ENCODE data around the gene ARID1B.

The ARID1B gene

GRCh38 chr6:156795825-156796224 lies 18.6 kb downstream of the ARID1B start:
- no peak overlapping the region for H3K27ac ChIP-seq (ENCODE audit: low read depth, low read length)
- 87% methylated on average over 9 of the region's 9 CpGs for WGBS
- no peak overlapping the region for H3K4me3 ChIP-seq (ENCODE audit: low read length)
- H3K4me1 ChIP-seq (ENCODE audit: insufficient read depth, low read length): peaks cover 42% of the 10 kb centered on the region
- H3K9me3 ChIP-seq (ENCODE audit: insufficient read depth, low read depth, low read length): no peaks in the 10 kb centered on the region
- H3K36me3 ChIP-seq (ENCODE audit: insufficient read depth, low read length): no peaks in the 10 kb centered on the region
- H3K27me3 ChIP-seq (ENCODE audit: insufficient read depth, low read length): no peaks in the 10 kb centered on the region
- H3K9ac ChIP-seq (ENCODE audit: low read depth, low read length): no peak overlapping the region

DNA sequence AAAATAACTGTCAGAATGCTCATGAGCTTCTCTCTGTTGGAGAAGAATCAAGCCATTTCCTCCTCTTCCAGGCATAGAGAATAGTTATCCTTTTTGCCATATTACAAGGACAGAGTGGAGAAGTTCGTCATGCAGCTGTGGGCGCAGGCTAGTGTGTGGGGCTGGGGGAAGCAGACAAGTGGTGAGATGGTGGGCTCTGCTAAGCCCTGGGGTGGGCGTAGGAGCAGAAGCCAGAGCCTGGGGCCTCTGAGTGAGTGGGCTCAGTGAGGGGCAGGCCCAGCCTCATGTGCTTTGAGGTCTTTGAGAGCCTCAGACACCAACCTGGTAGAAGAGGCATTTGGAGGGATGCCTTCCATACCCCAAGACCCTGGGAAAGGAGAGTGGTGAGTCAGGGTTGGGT lies 19.4 kb downstream of the ARID1B start:
- peaks cover 34% of the 10 kb centered on the region for H3K4me1 ChIP-seq (ENCODE audit: insufficient read depth, low read length)
- no peaks in the 10 kb centered on the region for H3K36me3 ChIP-seq (ENCODE audit: insufficient read depth, low read length)
- no peak overlapping the region for H3K4me3 ChIP-seq (ENCODE audit: low read length)
- 92% methylated on average over 3 of the region's 3 CpGs for WGBS
- no peaks in the 10 kb centered on the region for H3K27me3 ChIP-seq (ENCODE audit: insufficient read depth, low read length)
- no peaks in the 10 kb centered on the region for H3K9me3 ChIP-seq (ENCODE audit: insufficient read depth, low read depth, low read length)
- no peak overlapping the region for H3K9ac ChIP-seq (ENCODE audit: low read depth, low read length)
- no peak overlapping the region for H3K27ac ChIP-seq (ENCODE audit: low read depth, low read length)

DNA sequence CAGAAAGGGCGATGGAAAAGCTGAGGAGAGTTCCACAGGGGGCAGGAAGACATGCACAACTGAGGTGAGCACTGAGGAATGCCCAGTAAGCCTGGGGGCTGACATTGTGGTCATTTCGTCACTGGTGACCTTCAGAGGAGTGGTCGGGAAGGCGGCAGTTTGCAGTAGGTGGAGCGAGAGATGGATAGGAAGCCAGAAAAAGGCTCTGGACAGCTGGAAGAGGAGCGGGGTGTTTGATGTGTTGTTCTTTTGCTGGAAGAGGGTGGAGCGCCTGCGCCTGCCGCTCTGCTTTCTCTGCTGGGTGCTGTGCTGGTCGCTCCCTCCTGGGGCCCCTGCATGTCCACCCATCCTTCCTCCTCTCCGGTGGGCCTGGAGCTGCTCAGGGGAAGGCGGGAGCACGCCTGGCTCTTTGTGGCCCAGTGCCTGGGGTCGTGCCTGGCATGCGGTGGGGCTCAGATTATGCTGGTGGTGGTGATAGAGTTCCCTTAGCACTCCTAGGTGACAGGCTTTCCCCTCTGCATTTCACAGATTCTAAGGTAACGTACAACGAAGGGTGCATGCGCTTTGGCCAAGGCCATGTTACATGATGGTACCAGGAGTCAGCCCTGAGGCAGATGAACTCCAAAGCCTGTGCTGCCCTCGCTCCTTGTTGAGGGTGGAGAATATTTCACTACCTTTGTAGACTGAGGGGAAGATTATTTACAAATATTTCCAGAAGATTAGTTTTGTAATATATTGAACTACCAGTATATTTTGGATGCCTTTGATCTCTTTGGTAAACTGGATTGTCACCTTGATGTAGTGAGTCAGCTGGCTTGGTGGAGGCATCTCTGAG lies 20.9 kb downstream of the ARID1B start:
- Histone ChIP-seq H3K9ac (ENCODE audit: low read depth, low read length) (no peak overlapping the region), H3K9me3 (ENCODE audit: insufficient read depth, low read depth, low read length) (no peaks in the 10 kb centered on the region), H3K27ac (ENCODE audit: low read depth, low read length) (no peak overlapping the region), H3K36me3 (ENCODE audit: insufficient read depth, low read length) (no peaks in the 10 kb centered on the region), H3K27me3 (ENCODE audit: insufficient read depth, low read length) (no peaks in the 10 kb centered on the region), H3K4me1 (ENCODE audit: insufficient read depth, low read length) (peaks cover 23% of the 10 kb centered on the region), H3K4me3 (ENCODE audit: low read length) (no peak overlapping the region)
- WGBS: 92% methylated on average over 19 of the region's 19 CpGs

DNA sequence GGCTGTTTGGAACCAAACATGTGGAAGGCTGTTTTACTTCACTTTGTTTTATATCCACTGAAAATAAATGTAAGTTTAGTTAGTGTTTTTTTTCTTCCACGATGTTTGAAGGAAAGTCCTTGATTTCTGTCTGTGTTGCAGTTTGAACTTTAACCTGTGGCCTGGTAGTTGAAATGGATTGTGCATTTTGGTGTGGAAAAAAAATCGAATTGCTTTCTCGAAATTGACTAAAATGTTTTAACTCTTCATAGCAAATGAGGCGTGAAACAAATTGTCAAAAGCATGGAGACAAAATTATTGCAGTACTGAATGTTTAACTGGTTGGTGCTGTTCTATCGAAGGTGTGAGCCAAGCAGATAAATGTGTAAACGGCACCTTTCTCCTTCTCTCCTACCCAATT lies 24.5 kb downstream of the ARID1B start:
- H3K9ac ChIP-seq (ENCODE audit: low read depth, low read length): no peak overlapping the region
- WGBS: 93% methylated on average over 6 of the region's 6 CpGs

GRCh38 chr6:156803353-156803752 lies 26.2 kb downstream of the ARID1B start:
- WGBS: 94% methylated on average over 2 of the region's 2 CpGs
- Histone ChIP-seq H3K27me3 (ENCODE audit: insufficient read depth, low read length) (no peaks in the 10 kb centered on the region), H3K9ac (ENCODE audit: low read depth, low read length) (no peak overlapping the region), H3K4me1 (ENCODE audit: insufficient read depth, low read length) (peaks cover 14% of the 10 kb centered on the region), H3K9me3 (ENCODE audit: insufficient read depth, low read depth, low read length) (no peaks in the 10 kb centered on the region), H3K27ac (ENCODE audit: low read depth, low read length) (no peak overlapping the region), H3K4me3 (ENCODE audit: low read length) (no peak overlapping the region), H3K36me3 (ENCODE audit: insufficient read depth, low read length) (no peaks in the 10 kb centered on the region)

More for the DNA sequence above, 24.5 kb downstream of the ARID1B start:
- peaks cover 6% of the 10 kb centered on the region; the same call in 1 of the 2 replicates for H3K4me1 ChIP-seq (ENCODE audit: insufficient read depth, low read length)
- no peak overlapping the region for H3K4me3 ChIP-seq (ENCODE audit: low read length)
- no peaks in the 10 kb centered on the region for H3K9me3 ChIP-seq (ENCODE audit: insufficient read depth, low read depth, low read length)
- H3K27me3 ChIP-seq (ENCODE audit: insufficient read depth, low read length): no peaks in the 10 kb centered on the region
- H3K27ac ChIP-seq (ENCODE audit: low read depth, low read length): no peak overlapping the region
- H3K36me3 ChIP-seq (ENCODE audit: insufficient read depth, low read length): no peaks in the 10 kb centered on the region

DNA sequence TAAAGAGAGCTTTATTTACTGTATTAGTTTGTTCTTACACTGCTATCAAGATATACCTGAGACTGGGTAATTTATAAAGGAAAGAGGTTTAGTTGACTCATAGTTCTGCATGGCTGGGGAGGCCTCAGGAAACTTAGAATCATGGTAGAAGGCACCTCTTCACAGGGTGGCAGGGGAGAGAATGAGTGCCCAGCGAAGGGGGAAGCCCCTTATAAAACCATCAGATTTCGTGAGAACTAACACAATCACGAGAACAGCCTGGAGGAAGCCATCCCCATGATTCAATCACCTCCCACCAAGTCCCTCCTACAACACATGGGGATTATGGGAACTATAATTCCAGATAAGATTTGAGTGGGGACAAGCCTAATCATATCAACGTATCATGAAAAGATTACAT lies 27.2 kb downstream of the ARID1B start:
- no peak overlapping the region for H3K9ac ChIP-seq (ENCODE audit: low read depth, low read length)
- no peak overlapping the region for H3K4me3 ChIP-seq (ENCODE audit: low read length)
- no peaks in the 10 kb centered on the region for H3K27me3 ChIP-seq (ENCODE audit: insufficient read depth, low read length)
- H3K36me3 ChIP-seq (ENCODE audit: insufficient read depth, low read length): no peaks in the 10 kb centered on the region
- WGBS: 93% methylated on average over 3 of the region's 4 CpGs
- no peaks in the 10 kb centered on the region for H3K9me3 ChIP-seq (ENCODE audit: insufficient read depth, low read depth, low read length)
- H3K4me1 ChIP-seq (ENCODE audit: insufficient read depth, low read length): peaks cover 25% of the 10 kb centered on the region
- H3K27ac ChIP-seq (ENCODE audit: low read depth, low read length): no peak overlapping the region

- Histone ChIP-seq H3K27me3 (ENCODE audit: insufficient read depth, low read length) (no peaks in the 10 kb centered on the region), H3K9ac (ENCODE audit: low read depth, low read length) (no peak overlapping the region), H3K4me3 (ENCODE audit: low read length) (no peak overlapping the region), H3K27ac (ENCODE audit: low read depth, low read length) (no peak overlapping the region), H3K36me3 (ENCODE audit: insufficient read depth, low read length) (no peaks in the 10 kb centered on the region), H3K9me3 (ENCODE audit: insufficient read depth, low read depth, low read length) (no peaks in the 10 kb centered on the region), H3K4me1 (ENCODE audit: insufficient read depth, low read length) (peaks cover 30% of the 10 kb centered on the region)
- WGBS: 93% methylated on average over 2 of the region's 4 CpGs
These were observed 29.0 kb downstream of the ARID1B start for GRCh38 chr6:156806155-156806554.

DNA sequence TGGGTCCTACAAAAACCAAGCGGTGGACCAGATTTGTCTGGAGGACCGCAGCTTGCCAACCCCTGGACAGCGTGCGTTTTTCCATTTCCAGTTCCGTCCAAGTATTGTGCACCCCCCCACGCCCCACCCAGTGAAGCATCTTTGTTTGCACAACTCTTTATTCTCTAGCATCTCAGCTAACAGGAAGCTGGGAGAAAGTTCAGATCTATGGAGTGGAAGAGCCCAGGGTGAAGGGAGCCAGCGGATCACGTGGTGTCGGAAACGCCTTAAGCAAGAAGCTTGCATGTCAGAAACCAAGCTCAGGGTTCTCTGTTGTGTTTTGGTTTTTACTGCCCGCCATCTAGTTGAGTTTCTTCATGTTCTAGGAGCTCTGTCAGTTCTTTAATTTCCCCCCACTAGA lies 29.9 kb downstream of the ARID1B start:
- H3K4me3 ChIP-seq (ENCODE audit: low read length): no peak overlapping the region
- H3K27me3 ChIP-seq (ENCODE audit: insufficient read depth, low read length): no peaks in the 10 kb centered on the region
- no peak overlapping the region for H3K9ac ChIP-seq (ENCODE audit: low read depth, low read length)
- WGBS: 84% methylated on average over 10 of the region's 11 CpGs
- peaks cover 30% of the 10 kb centered on the region for H3K4me1 ChIP-seq (ENCODE audit: insufficient read depth, low read length)
- no peaks in the 10 kb centered on the region for H3K36me3 ChIP-seq (ENCODE audit: insufficient read depth, low read length)
- no peak overlapping the region for H3K27ac ChIP-seq (ENCODE audit: low read depth, low read length)
- no peaks in the 10 kb centered on the region for H3K9me3 ChIP-seq (ENCODE audit: insufficient read depth, low read depth, low read length)

DNA sequence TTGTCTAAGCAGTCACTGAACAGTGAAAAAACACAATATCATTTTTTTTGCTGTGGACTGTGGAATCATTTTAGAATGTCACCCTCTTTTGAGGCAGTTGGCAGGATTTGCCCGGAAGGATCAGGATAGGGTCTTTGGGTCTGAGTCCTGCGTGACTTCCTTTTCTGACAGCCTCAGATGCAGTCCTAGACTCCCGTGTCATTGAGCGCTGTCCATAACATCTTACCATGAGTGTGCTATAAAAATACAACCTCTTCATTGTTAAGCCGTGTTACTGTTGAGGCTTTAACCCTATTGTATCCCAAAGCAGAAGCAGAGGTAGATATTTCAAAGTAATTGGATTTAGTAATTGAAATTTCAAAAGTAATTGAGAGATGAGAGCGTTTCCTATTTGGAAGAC lies 30.6 kb downstream of the ARID1B start:
- H3K36me3 ChIP-seq (ENCODE audit: insufficient read depth, low read length): no peaks in the 10 kb centered on the region
- no peak overlapping the region for H3K27ac ChIP-seq (ENCODE audit: low read depth, low read length)
- H3K9me3 ChIP-seq (ENCODE audit: insufficient read depth, low read depth, low read length): no peaks in the 10 kb centered on the region
- 89% methylated on average over 6 of the region's 6 CpGs for WGBS
- H3K9ac ChIP-seq (ENCODE audit: low read depth, low read length): no peak overlapping the region
- peaks cover 30% of the 10 kb centered on the region for H3K4me1 ChIP-seq (ENCODE audit: insufficient read depth, low read length)
- H3K4me3 ChIP-seq (ENCODE audit: low read length): no peak overlapping the region
- no peaks in the 10 kb centered on the region for H3K27me3 ChIP-seq (ENCODE audit: insufficient read depth, low read length)

GRCh38 chr6:156808287-156808686 lies 31.1 kb downstream of the ARID1B start:
- H3K9ac ChIP-seq (ENCODE audit: low read depth, low read length): no peak overlapping the region

DNA sequence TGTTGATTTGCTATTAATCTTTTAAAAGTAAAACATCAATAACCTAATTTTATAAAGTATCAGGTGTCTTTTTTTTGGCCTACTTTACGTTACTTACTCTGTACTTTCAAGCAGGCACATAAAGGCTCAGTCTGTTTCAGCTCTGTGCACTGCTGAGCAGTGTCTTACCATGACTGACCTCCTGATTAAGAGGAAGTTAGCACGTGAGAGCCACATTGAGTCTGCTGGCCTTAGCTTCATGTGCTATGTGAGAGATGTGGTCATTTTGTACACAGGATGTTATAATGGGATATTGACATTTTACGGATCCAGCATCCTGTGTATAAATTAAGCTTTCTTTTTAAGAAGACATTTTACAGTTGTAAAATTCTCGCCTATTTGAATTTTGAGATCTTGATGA lies 31.9 kb downstream of the ARID1B start:
- WGBS: 82% methylated on average over 4 of the region's 4 CpGs
- H3K27me3 ChIP-seq (ENCODE audit: insufficient read depth, low read length): no peaks in the 10 kb centered on the region
- H3K4me3 ChIP-seq (ENCODE audit: low read length): no peak overlapping the region
- H3K9ac ChIP-seq (ENCODE audit: low read depth, low read length): no peak overlapping the region
- no peaks in the 10 kb centered on the region for H3K36me3 ChIP-seq (ENCODE audit: insufficient read depth, low read length)
- no peaks in the 10 kb centered on the region for H3K9me3 ChIP-seq (ENCODE audit: insufficient read depth, low read depth, low read length)
- H3K4me1 ChIP-seq (ENCODE audit: insufficient read depth, low read length): peaks cover 30% of the 10 kb centered on the region
- H3K27ac ChIP-seq (ENCODE audit: low read depth, low read length): no peak overlapping the region

More at GRCh38 chr6:156808287-156808686, 31.1 kb downstream of the ARID1B start:
- H3K36me3 ChIP-seq (ENCODE audit: insufficient read depth, low read length): no peaks in the 10 kb centered on the region
- peaks cover 30% of the 10 kb centered on the region for H3K4me1 ChIP-seq (ENCODE audit: insufficient read depth, low read length)
- 28% methylated on average over 2 of the region's 2 CpGs for WGBS
- H3K9me3 ChIP-seq (ENCODE audit: insufficient read depth, low read depth, low read length): no peaks in the 10 kb centered on the region
- no peak overlapping the region for H3K27ac ChIP-seq (ENCODE audit: low read depth, low read length)
- no peak overlapping the region for H3K4me3 ChIP-seq (ENCODE audit: low read length)
- H3K27me3 ChIP-seq (ENCODE audit: insufficient read depth, low read length): no peaks in the 10 kb centered on the region

Data from HUES64 (cell line).